ENCODE measurements around the gene ZNF335. TPM values are rescaled to one million over a fixed set of nuclear protein-coding genes. Genes with fewer than 3 reads are reported as not detected.

ZNF335 gene
- total RNA-seq (10.8 and 14.9 TPM in 2 replicates), polyA plus RNA-seq (12.6 and 23.7 TPM in 2 replicates)

GRCh38 chr20:45971675-45972499, at the start of gene ZNF335:
Gene ZNF335, minus strand, starts transcription at chr20:45972203. Its CDS starts 793 bp downstream, at chr20:45971410.
- Histone ChIP-seq H3K4me2 (peak within 1 kb of the TSS; percentile 90), H3K79me2 (peaks cover 18% of the 10 kb centered on the region), H4K20me1 (ENCODE audit: insufficient read depth, poor library complexity, severe bottlenecking) (no peaks in the 10 kb centered on the region), H3K4me3 (peak within 1 kb of the TSS; percentile 54), H3K36me3 (replicated peaks; ENCODE audit: insufficient read depth, low read depth) (no peaks in the 10 kb centered on the region), H3K27me3 (no peaks in the 10 kb centered on the region), H3K27ac (peak within 1 kb of the TSS; percentile 100), H3K4me1 (ENCODE audit: insufficient read depth) (peaks cover 11% of the 10 kb centered on the region), H3K9me3 (ENCODE audit: low read depth) (no peaks in the 10 kb centered on the region), H3K9me2 (replicated peaks; ENCODE audit: insufficient read depth) (no peaks in the 10 kb centered on the region), H2AFZ (peak within 1 kb of the TSS; percentile 78)
- DNase-seq (ENCODE audit: low spot score), result peak; percentile 98
- TF ChIP-seq, protein P1, sequence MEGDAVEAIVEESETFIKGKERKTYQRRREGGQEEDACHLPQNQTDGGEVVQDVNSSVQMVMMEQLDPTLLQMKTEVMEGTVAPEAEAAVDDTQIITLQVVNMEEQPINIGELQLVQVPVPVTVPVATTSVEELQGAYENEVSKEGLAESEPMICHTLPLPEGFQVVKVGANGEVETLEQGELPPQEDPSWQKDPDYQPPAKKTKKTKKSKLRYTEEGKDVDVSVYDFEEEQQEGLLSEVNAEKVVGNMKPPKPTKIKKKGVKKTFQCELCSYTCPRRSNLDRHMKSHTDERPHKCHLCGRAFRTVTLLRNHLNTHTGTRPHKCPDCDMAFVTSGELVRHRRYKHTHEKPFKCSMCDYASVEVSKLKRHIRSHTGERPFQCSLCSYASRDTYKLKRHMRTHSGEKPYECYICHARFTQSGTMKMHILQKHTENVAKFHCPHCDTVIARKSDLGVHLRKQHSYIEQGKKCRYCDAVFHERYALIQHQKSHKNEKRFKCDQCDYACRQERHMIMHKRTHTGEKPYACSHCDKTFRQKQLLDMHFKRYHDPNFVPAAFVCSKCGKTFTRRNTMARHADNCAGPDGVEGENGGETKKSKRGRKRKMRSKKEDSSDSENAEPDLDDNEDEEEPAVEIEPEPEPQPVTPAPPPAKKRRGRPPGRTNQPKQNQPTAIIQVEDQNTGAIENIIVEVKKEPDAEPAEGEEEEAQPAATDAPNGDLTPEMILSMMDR (IDR thresholded peaks at IDR 0.05; ENCODE audit: poor library complexity), result no peak
- TF ChIP-seq EZH2phosphoT487 (IDR thresholded peaks at IDR 0.05; ENCODE audit: low read depth, severe bottlenecking, unreplicated experiment) (no peak), EZH2 (IDR thresholded peaks at IDR 0.05; ENCODE audit: borderline replicate concordance) (no peak)
- 1% methylated on average over 63 of the region's 72 CpGs for WGBS (ENCODE audit: low lambda C conversion rate, missing lambda C conversion rate)

GRCh38 chr20:46020555-46020954, 48.6 kb upstream of the ZNF335 start:
- Histone ChIP-seq H3K9me3 (ENCODE audit: low read depth) (no peaks in the 10 kb centered on the region), H3K4me1 (ENCODE audit: insufficient read depth) (peaks cover 7% of the 10 kb centered on the region), H3K27me3 (peaks cover 36% of the 10 kb centered on the region), H3K36me3 (replicated peaks; ENCODE audit: insufficient read depth, low read depth) (no peaks in the 10 kb centered on the region), H2AFZ (no peak overlapping the region), H3K79me2 (no peaks in the 10 kb centered on the region), H4K20me1 (ENCODE audit: insufficient read depth, poor library complexity, severe bottlenecking) (no peaks in the 10 kb centered on the region), H3K9me2 (replicated peaks; ENCODE audit: insufficient read depth) (no peaks in the 10 kb centered on the region), H3K27ac (no peak overlapping the region), H3K4me2 (no peak overlapping the region), H3K4me3 (no peak overlapping the region)
- WGBS (ENCODE audit: low lambda C conversion rate, missing lambda C conversion rate), result 91% methylated on average over 4 of the region's 4 CpGs
- TF ChIP-seq, protein P1 (IDR thresholded peaks at IDR 0.05; ENCODE audit: poor library complexity), result no peak
- TF ChIP-seq EZH2phosphoT487 (IDR thresholded peaks at IDR 0.05; ENCODE audit: low read depth, severe bottlenecking, unreplicated experiment) (no peak), EZH2 (IDR thresholded peaks at IDR 0.05; ENCODE audit: borderline replicate concordance) (no peak)
- DNase-seq (ENCODE audit: low spot score), result no peak

DNA sequence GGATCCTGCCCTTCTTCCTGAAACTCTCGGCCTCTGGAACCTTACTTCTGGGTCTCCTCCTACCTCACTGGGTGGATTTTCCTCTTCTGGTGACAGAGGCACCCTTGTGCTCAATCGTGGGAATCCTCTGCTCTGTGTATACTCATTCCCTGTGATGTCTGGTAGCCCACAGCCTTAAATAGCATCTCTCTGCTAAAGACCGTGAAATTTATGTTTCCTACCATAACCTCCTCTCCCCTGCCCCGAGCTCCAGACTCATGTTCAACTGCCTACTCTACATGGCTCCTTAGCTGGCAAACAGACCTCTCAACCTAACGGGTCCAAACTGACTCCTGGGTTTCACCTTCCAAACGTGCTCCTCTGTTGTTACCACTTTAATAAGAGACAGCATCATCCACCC, 46.6 kb upstream of the ZNF335 start:
- 76% methylated on average over 6 of the region's 6 CpGs for WGBS (ENCODE audit: low lambda C conversion rate, missing lambda C conversion rate)
- H4K20me1 ChIP-seq (ENCODE audit: insufficient read depth, poor library complexity, severe bottlenecking), result no peaks in the 10 kb centered on the region

More for the DNA sequence above, 46.6 kb upstream of the ZNF335 start:
- no peaks in the 10 kb centered on the region for H3K9me2 ChIP-seq (replicated peaks; ENCODE audit: insufficient read depth)
- no peaks in the 10 kb centered on the region for H3K36me3 ChIP-seq (replicated peaks; ENCODE audit: insufficient read depth, low read depth)
- DNase-seq (ENCODE audit: low spot score), result no peak
- H3K27ac ChIP-seq, result no peak overlapping the region
- peaks cover 32% of the 10 kb centered on the region for H3K27me3 ChIP-seq
- no peak overlapping the region for H3K4me2 ChIP-seq
- H3K79me2 ChIP-seq, result no peaks in the 10 kb centered on the region
- peaks cover 12% of the 10 kb centered on the region for H3K4me1 ChIP-seq (ENCODE audit: insufficient read depth)
- no peaks in the 10 kb centered on the region for H3K9me3 ChIP-seq (ENCODE audit: low read depth)
- H2AFZ ChIP-seq, result no peak overlapping the region
- no peak for TF ChIP-seq EZH2phosphoT487 (IDR thresholded peaks at IDR 0.05; ENCODE audit: low read depth, severe bottlenecking, unreplicated experiment)
- TF ChIP-seq, protein P1 (IDR thresholded peaks at IDR 0.05; ENCODE audit: poor library complexity), result no peak
- no peak for TF ChIP-seq EZH2 (IDR thresholded peaks at IDR 0.05; ENCODE audit: borderline replicate concordance)
- no peak overlapping the region for H3K4me3 ChIP-seq
